ENCODE data around the gene HDHD5.

DNA sequence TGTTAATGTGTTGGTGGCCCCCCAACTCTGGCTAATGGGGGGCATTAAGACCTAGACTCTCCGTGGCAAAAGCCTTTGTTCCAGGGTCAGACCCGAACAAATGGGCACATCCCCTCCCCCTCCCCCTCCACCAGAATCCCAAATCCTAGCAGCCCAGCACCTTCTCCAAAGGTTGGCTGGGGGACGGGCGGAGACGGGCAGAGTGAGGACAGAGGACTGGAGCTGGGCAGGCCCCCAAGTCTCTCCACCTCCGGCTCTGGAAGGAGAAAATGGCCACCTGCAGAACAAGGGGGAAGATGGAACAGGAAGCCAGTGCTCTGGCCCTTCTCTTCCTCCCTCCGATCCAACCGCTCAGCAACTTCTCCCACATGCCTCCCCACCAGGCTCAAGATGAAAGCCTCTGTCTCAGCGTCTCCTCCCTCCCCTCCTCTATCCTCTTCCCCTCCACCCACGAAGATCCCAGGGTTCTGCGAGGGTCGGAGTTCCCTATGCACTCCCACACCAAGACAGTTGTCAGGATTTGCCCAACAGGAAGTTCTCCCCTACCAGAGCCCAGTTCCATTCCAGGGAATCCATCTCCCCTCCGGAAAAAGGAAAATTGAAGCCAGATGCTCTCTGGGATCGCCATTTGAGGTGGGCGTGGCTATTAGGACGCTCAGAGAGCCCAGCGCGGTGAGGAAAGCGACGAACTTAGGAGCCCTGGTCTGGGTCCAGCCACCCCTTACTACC, 40.1 kb upstream of the HDHD5 start:
- no peak for TF ChIP-seq POLR2A (IDR thresholded peaks at IDR 0.05)
- TF ChIP-seq, protein P1, sequence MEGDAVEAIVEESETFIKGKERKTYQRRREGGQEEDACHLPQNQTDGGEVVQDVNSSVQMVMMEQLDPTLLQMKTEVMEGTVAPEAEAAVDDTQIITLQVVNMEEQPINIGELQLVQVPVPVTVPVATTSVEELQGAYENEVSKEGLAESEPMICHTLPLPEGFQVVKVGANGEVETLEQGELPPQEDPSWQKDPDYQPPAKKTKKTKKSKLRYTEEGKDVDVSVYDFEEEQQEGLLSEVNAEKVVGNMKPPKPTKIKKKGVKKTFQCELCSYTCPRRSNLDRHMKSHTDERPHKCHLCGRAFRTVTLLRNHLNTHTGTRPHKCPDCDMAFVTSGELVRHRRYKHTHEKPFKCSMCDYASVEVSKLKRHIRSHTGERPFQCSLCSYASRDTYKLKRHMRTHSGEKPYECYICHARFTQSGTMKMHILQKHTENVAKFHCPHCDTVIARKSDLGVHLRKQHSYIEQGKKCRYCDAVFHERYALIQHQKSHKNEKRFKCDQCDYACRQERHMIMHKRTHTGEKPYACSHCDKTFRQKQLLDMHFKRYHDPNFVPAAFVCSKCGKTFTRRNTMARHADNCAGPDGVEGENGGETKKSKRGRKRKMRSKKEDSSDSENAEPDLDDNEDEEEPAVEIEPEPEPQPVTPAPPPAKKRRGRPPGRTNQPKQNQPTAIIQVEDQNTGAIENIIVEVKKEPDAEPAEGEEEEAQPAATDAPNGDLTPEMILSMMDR (IDR thresholded peaks at IDR 0.05) = no peak

All from thyroid gland (tissue), 4 donors.